NCI-H524 (cell line): ENCODE results near the gene HK2.
"Not testable (repeated sequence)": the region's sequence is repeated elsewhere in the genome, so short reads cannot be mapped to it uniquely, and the experiment has no call there.

Source experiments
- DNase-seq, 2 experiments: peaks; one replicate each; lab custom pipeline; 2025; lab: John Stamatoyannopoulos, UW

Gene HK2

DNA sequence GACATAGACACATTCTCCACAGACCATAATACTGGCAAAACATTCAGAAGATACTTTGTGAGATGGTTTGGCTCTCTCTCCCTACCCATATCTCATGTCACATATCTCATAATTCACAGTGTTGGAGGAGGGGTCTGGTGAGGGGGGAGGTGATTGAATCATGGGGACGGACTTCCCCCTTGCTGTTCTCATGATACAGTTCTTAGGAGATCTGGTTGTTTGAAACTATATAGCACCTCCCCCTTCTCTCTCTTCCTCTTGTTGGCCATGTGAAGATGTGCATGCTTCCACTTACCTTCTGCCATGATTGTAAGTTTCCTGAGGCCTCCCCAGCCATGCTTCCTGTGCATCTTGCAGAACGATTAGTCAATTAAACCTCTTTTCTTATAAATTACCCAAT lies 61.1 kb downstream of the HK2 start:
- no peak for DNase-seq

DNA sequence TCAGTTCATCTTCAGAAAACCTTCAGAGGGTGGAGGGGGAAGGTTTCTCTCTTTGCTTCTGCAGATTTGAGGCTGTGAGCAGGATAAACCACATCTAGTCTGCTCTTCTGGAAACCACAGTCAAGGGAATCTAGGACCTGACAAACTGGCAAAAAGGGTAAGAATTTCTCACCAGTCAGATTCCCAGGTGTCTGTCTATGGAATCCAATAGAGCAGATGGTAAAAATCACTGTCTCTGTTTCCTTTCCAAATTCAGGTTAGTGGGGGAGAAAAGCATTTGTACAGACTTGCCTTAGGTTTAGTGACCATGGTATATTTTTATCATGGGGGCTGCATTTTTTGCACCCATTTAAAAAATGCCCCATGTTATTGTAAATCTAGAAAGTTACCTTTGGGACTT lies 62.3 kb downstream of the HK2 start:
- DNase-seq, result no peak

DNA sequence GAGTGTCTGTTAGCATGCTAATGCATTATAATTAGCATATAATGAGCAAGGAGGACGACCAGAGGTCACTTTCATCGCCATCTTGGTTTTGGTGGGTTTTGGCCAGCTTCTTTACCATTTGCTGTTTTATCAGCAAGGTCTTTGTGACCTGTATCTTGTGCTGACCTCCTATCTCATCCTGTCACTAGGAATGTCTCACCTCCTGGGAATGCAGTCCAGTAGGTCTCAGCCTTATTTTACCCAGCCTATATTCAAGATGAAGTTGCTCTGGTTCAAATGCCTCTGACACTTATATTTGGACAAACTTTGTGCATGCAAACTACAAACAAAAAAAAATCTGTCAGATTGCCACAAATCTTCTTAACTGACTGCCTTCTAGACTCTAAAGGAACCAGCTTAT lies 66.3 kb downstream of the HK2 start:
- not testable (repeated sequence) for DNase-seq

DNA sequence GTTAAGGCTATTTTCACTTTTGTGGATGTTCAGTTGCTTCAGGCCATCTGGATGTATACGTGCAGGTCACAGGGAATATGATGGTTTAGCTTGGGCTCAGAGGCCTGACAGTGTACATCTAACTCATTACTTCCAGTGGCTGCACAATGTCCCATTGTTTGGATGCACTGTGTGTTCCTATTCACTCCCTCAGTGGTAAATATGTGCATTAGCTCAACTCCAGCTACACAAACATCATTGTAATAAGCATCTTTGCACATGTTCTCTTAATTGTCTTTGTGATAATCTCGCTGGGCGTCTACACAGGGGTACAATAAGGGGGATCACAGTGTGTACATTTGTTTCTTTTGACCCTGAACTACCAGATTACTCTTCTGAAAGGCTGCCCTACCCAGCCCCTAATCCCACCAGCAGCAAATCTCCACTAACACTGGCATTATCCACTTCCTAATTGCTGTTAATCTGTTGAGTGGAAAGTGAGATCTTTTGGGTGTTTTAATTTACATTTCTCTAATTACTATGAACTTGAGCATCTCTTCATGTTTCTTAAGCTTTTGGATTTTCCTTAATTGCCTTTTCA lies 68.4 kb downstream of the HK2 start:
- DNase-seq, result peak; percentile 25 to 69

DNA sequence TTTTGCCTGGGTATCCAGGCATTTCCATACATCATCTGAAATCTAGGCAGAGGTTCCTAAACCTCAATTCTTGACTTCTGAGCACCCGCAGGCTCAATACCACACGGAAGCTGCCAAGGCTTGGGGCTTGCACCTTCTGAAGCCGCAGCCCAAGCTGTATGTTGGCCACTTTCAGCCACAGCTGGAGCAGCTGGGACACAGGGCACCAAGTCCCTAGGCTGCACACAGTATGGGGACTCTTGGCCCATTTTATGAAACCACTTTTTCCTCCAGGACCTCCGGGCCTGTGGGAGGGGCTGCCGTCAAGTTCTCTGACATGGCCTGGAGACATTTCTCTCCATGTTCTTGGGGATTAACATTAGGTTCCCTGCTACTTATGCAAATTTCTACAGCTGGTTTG lies 72.5 kb downstream of the HK2 start:
- DNase-seq, result no peak

DNA sequence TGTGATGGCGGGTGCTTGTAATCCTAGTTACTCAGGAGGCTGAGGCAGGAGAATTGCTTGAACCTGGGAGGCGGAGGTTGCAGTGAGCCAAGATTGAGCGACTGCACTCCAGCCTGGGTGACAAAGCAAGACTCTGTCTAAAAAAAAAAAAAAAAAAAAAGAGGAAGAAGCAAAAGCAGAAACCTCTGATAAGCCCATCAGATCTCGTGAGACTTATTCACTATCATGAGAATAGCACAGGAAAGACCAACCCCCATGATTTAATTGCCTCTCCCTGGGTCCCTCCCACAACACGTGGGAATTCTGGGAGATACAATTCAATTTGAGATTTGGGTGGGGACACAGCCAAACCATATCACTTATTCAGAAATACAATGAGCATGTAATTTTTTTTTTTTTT lies 73.6 kb downstream of the HK2 start:
- not testable (repeated sequence) for DNase-seq

DNA sequence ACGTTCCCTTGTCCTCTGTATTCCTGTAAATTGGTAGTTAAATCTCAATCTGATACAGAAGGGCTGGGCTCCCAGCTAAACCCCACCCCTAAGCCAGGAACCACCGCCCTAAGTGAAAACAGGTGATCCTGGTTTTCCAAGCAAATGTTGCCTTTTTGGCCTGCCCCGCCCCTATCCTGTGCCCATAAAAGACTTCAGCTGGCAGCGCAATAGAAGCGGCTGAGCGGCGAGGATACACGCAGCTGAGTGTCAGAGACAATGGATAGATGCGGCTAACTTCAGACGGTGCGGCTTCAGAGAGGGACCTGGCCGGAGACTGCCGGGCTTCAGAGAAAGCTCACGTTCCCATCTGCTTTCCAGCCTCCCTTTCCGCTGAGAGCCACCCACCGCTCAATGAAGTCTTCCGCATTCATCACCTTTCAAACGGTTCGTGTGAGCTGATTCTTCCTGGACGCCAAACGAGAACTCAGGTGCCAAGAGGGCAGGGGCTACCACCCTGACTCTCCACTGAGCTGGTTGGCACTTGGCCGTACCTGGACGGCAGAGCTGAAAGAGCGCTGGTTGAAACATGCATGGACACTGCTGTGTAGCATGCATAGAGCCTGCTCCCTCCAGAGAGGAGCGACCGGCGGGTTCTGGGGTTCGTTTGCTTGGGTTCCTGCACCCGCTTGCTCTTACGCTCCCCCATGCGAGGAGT lies 75.0 kb downstream of the HK2 start:
- DNase-seq, result no peak

DNA sequence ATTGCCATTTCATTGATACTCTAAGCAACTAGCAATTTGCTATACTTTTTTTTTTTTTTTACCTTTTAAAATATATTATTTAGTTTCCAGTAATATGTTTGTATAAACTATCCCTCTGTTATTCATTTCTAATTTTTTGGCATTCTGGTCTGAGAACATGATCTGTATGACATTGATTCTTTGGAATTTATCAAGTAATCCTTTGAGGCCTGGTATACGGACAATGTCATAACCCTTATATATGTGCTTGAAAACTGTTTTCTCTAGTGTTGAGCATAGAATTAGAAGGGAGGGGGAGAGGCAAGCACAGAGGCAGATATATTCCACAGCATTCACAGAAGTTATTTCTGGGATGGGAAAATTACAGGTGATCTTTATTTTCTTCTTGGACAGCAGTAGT lies 76.3 kb downstream of the HK2 start:
- no peak for DNase-seq

DNA sequence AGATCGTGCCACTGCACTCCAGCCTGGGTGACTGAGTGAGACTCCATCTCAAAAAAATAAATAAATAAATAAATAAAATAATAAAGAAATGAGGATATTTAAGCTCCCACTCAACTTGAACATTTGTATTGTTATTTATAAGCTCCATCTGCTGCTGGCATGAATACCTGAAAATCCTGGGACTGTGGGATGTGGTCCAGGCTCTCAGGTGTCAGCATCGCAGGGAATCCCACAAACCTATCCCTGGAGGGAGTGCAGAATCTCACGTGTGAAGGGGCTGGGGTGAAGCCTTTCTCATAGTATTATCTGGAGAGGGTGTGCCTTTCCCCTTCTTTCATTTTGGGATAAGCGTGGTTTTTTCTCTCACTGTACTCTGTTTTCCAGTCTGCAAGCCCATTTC lies 77.1 kb downstream of the HK2 start:
- peak in 1 of 2 experiments; percentile 54 for DNase-seq

DNA sequence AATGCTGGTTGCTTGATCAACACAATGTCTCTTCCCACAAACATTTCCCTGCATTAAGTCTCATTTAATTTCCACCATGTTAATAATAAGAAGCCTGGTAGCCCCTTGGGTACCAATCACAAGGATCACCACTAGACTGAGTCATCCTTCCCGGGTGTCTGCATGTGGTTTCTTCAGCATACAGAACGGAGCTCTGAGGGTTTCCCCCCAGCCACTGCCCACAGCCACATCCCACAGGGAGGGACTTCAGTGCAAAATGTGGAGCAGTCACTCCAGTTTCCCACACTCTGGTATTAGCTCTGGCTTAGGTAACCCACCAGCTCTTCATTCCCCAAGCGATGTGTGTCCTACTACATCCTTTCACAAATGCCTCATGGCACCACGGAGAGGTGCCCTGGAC lies 81.8 kb downstream of the HK2 start:
- DNase-seq, result no peak

DNA sequence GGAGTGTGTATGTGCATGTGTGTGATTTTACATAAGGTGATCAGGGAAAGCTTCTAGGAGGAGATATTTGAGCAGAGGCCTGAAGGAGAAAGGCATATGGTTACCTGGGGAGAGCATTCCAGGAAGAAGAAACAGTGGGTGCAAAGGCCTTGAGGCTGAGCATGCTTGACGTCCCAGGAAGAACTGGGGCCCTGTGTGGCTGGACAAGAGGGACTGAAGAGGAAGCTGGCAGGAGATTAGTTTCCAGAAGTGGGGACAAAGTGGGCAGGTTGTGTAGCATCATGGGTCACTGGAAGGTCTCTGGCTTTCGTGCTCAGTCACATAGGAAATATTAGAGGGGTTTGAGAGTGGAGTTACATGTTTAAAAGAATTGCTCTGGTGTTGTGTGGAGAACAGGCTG lies 82.5 kb downstream of the HK2 start:
- no peak for DNase-seq

DNA sequence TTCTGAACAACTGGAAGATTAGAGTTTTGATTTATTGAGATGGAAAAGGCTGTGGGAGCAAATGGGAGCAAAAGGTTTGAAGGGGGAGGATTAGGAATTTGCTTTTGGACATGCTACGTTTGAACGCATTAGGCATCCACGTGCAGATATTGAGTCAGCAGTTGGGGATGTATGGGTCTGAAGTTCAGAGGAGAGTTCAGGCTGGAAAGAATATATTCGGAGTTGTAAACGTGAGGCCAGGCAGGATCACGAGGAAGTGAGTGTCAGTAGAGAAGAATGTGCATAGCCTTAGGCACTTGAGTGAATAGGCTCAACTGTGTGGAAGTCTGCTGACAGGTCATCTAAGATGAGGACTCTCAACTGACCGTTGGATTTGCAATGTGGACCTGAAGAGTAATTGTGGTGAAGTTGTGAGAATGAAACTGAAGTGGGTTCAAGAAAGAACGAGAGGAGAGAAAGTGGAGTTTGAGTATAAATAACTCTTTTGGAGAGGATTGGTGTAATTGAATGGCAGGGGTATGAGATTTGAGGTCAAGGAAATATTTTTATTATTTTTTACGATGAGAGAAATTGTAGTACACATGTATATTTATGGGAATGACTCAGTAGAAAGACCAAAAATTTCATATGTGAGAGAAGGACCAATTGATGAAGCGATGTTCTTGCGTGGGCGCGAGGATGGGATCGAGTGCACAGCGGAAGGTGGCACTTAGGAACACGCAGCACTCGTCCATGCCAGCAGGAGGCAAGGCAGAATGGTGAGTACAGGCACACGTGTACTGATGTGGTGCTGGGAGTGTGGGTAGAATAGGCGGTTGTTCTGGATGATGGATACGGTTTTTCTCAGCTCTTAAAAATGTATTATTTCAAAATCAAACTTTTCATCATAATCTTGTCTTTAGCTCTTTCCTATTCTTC lies 84.0 kb downstream of the HK2 start:
- DNase-seq, result no peak

DNA sequence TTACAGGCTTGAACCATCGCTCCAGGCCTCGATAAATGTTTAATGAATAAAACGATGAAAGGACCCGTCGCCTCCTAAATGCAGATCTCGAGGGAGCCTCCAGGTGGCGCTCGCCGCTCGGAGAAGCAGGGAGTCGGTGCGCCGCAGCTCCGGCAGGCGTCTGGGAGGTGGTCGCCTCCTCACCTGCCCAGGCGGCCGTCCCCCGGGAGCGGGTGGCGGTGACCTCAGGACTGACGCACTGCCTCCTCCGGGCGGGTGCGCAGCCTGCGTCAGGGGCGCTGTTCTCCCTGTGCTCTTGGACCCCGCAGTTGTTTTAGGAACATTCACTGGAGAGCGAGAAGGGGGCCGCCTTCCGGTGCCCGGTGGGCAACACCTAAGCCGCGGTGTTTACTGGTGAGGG lies 85.9 kb downstream of the HK2 start:
- peak; percentile 44 to 69 for DNase-seq

DNA sequence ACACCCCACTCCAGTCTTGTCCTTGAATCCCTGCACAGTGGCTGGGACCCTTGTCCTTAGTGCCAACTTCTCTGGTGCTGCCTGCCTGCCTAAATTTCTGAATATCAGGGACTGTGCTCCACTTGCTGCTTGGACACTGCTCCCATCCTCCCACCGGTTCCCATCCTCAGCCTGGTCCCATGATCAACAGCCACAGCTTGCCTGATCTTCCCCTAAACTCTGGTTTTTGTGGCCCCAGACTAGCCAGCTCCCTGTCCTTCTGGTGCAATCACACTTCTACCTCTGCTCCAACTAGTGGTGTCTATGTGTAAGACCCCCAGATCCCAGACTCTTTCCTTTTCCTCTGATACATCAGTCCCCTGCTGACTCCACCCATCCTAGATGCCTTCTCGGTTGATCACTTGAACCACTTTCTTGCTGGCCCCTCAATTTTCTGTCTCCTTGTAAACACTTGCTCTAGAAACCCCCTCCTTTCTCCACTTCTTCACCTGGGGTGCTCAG lies 87.4 kb downstream of the HK2 start:
- DNase-seq, result no peak

DNA sequence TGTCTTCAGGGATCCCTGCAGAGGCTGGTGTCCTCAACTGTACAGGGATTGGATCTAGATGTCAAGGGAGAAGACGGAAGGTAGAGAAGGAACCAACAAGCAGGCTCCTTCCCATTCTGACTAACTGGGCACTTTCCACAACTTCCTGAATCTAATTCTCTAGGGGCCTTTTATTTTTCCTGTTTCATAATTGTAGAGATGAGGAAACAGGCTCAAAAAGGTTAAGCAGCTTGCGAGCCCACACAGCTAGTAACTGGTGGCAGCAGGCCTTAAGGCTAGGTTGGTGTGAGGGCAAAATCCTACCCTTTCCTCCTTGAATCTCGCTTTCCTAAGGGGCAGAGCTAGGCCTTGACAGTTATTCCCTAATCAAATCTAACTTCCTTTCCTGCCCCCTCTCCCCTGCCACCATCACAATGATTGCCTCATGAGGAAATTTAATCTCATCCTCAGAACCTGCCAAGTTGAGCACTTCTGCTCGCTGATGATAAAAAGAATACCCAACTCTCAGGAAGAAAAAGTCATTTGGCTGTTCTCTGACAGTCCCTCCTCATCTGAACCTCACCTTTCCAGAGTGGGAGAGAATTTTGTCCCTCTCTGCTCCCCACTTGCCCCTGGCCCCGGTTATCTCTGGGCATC lies 88.8 kb downstream of the HK2 start:
- DNase-seq, result no peak

DNA sequence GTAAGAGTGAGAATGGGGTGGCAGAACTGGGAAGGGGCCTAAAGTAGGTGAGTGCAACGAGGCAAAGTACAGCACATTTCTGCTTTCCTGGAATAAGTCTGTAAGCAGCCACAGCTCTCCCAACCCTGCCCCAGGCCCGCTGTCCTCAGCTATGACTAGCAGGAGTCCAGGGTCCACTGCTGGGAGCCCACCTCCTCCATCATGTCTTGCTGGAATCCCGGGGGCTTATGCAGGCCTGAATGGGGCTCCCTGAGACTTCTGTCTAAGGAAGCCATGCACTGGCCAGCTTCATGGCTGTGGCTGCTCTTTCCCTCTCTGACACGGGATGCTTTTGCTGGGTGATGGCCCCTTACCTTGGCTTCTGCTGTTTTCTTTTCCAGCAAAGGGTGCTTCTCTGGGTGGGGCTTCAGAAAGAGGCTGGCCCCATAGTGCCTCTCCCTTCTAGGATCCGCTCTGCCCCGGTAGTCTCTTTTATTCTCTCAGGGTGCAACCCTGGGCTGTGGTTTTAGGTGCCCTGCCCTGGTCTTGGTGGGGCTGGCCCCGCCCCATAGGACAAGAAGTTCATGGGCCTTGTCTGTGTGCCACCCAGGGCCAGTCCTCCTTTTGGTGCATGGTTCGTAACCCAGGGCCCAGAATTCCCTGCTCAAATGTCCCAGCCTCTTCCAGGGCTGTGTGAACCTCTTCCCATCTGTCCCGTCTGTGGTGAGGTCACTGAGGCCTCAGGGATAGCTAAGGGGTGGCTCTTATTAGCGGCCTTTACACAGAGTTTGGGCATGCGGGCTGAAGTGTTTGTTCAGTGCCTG lies 90.7 kb downstream of the HK2 start:
- DNase-seq, result no peak

DNA sequence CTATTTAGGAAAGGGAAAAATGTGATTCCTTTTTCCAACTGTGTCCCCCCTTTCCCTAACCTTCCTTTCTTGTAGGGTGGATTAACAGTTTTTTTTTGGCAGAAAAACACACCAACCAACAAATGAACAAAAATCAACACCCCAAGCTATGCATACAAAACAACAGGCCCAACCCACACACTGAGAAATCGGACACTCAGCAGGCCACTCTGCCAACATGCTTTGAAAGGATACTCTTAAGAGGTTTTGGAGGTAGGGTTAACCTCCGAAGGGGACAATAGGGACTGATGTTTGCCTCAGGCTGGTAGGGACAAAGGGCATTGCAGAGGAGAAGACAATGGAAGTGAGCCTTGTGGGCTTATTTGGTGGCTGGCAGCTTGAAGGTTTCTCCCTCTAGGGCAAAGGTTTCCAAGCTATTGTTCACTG lies 91.4 kb downstream of the HK2 start:
- no peak for DNase-seq

DNA sequence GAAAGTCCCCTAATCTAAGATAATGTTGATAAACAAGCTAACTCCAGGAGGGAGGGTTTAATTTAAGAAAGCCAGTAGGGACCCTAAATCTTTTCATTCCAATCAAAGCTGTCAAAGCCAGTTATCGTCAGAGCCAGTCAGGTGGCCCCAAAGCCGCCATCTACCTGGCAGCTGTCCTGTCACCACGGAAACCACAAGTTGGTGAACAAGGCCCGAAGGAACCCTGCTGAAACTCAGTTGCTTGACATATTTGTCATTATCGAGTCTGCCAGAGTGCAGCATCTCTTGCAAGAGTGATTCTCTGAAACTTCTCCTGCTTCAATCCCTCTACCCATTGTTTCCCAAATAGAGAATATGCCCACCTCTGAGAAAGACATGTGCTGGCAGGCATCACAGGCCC lies 93.7 kb downstream of the HK2 start:
- peak in 1 of 2 experiments; percentile 13 for DNase-seq

DNA sequence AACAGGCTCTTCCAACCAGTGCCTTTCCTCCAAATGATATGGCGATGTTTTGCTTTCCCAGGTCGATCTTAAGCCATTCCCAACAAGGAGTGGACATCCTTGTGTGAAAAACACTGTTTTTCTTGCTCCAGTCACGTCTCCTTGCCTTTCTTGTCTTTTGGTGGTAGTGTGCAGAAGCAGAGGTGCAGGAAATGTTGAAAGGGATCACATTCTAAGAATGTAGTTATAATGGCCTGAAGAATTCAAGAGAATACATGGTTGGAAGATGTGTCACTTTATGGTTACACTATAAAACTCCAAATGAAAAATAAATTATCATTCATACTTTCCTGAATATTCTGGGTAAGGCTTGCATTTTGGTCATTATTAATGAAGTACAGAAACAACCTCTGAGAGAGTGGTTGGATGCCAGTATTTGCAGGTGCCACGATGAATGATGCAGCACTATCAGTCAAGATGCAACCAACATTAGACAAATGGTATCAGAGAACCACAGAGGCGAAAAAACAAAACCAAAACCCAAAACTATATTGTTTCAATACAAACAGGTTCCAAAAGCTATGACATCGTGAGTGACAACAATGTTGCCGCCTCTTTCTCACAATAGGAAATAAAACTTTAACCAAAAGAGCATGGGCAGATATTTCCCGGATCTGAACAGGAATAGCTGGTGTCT lies 97.0 kb downstream of the HK2 start:
- no peak for DNase-seq

DNA sequence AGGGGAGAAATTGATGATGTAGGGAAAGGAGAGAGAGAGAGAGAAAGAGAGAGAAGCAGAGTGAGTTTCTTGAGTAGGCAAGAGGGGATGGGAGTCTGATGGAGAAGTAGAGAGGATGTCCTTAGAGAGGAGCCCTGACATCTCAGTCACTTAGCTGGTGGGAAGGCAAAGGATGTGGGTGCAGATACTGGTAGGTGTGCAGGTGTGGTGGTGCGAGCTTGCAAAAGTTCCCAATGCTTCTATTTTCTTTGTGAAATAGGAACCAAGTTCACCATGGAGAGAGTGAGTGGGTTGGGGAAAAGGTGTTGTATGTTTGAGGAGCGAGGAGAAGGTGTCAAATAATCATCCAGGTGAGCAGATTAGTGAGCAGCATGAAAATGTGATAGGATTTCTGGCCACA lies 98.0 kb downstream of the HK2 start:
- no peak for DNase-seq

DNA sequence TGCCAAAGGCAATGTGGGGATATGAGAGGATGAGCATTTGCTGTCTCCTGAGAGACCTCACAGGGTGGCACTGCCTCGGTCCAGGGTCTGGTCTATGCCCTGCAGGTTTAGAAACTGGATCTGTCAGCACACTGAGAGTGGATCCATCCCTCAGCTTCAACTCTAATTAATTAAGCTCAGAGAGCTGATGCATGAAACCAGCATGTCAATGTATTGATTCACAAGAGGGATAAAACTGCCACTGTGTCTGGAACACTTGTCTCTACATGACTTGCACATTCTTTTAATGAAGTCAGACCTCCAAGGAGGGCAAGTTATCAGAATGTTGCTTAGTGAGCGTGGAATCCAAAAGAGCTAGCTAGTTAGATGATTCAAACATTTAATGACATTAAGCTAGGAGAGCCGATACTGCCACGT lies 102.1 kb downstream of the HK2 start:
- DNase-seq, result no peak
